ENCODE measurements around the gene DCAF10. TPM values are rescaled to one million over a fixed set of nuclear protein-coding genes. Genes with fewer than 3 reads are reported as not detected.
A peak's percentile ranks its signal among the peaks of the same experiment; 100 is the strongest.
"Not testable (repeated sequence)": the region's sequence is repeated elsewhere in the genome, so short reads cannot be mapped to it uniquely, and the experiment has no call there.

DCAF10 gene, protein sequence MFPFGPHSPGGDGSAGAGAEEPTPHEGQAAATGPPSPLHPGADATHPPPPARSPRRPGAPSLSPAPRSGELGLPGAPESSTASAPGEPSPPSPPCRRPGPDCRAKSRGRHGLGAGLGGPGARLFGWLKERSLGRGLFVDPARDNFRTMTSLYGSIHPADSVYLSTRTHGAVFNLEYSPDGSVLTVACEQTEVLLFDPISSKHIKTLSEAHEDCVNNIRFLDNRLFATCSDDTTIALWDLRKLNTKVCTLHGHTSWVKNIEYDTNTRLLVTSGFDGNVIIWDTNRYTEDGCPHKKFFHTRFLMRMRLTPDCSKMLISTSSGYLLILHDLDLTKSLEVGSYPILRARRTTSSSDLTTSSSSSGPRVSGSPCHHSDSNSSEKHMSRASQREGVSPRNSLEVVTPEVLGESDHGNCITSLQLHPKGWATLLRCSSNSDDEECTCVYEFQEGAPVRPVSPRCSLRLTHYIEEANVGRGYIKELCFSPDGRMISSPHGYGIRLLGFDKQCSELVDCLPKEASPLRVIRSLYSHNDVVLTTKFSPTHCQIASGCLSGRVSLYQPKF
- total RNA-seq (2014; rRNA removed; shearing (Covaris generic); ENCODE audit: low replicate concordance), result 24.6 and 34.8 TPM in 2 replicates

DNA sequence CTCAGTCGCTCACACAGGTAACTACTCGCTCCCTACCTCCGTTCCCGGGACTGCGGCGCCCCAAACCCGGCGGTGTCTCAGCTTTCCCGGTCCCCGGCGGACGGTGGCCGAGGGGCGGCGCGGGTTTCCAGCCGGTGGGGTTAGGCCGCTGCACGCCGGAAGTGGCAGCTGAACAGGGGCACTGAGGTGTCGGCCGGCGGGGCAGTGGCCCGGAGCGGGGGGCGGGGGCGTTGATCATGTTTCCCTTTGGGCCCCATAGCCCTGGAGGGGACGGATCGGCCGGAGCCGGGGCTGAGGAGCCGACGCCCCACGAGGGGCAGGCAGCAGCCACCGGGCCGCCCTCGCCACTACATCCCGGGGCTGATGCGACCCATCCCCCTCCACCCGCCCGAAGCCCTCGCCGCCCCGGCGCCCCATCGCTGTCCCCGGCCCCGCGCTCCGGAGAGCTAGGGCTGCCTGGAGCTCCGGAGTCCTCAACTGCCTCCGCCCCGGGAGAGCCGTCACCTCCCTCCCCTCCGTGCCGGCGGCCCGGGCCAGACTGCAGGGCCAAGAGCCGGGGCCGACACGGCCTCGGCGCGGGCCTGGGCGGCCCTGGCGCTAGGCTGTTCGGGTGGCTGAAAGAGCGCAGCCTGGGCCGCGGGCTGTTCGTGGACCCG, at the start of gene DCAF10:
DCAF10 (plus strand) TSS at position 167 of the 656 bp plus-strand sequence; CDS start at position 237, 70 bp downstream.
- Histone ChIP-seq H3K27ac (ENCODE audit: low read length) (peak within 1 kb of the TSS; percentile 76), H2AFZ (ENCODE audit: low read length) (peak within 1 kb of the TSS; percentile 97), H3K36me3 (ENCODE audit: insufficient read depth, low read length) (0 out of 2 replicates have a peak, but pooled peaks cover 3% of the 10 kb centered on the region), H3K4me3 (ENCODE audit: low read length) (peak within 1 kb of the TSS; percentile 93), H3K27me3 (ENCODE audit: low read length) (no peaks in the 10 kb centered on the region), H4K20me1 (ENCODE audit: insufficient read depth, low read depth, low read length) (peaks cover 5% of the 10 kb centered on the region; the same call in 1 of the 2 replicates), H3K4me1 (ENCODE audit: low read length) (peaks cover 30% of the 10 kb centered on the region), H3K9ac (ENCODE audit: low read length) (peak within 1 kb of the TSS; percentile 98), H3K9me3 (ENCODE audit: low read length) (no peaks in the 10 kb centered on the region), H3K4me2 (ENCODE audit: low read depth, low read length, poor library complexity, severe bottlenecking) (peak within 1 kb of the TSS; percentile 85), H3K79me2 (ENCODE audit: low read length) (peaks cover 50% of the 10 kb centered on the region), H3K9me2 (replicated peaks; ENCODE audit: insufficient read depth, low read length) (no peaks in the 10 kb centered on the region)
- DNase-seq, result peak; percentile 97

DNA sequence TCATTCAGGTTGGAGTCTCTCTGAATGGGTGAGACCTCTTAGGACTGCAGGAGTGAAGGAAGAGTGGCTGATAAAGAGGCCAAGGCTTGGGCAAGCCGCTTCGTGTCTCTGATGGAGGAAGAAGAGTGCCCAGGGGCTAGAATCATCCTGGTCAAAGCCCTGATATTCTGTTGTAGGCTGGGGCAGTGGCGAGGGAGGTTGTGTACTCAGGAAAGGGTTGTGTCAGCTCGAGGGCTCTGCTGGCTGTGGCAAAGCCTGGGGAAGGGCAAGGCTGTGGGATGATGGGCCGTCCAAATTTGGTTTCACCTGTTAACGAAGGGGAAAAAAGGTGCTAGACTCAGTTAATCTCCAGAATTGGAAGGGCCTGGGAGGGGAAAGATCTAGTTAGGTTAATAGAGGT, 49.4 kb upstream of the DCAF10 start:
- DNase-seq, result no peak
- no peak overlapping the region for H3K4me3 ChIP-seq (ENCODE audit: low read length)
- H3K9ac ChIP-seq (ENCODE audit: low read length), result no peak overlapping the region
- H3K27ac ChIP-seq (ENCODE audit: low read length), result no peak overlapping the region
- peaks cover 23% of the 10 kb centered on the region for H3K79me2 ChIP-seq (ENCODE audit: low read length)
- H3K4me2 ChIP-seq (ENCODE audit: low read depth, low read length, poor library complexity, severe bottlenecking), result no peak overlapping the region
- H3K4me1 ChIP-seq (ENCODE audit: low read length), result peaks cover 28% of the 10 kb centered on the region
- no peak overlapping the region for H2AFZ ChIP-seq (ENCODE audit: low read length)
- H3K27me3 ChIP-seq (ENCODE audit: low read length), result no peaks in the 10 kb centered on the region
- H3K36me3 ChIP-seq (ENCODE audit: insufficient read depth, low read length), result no peaks in the 10 kb centered on the region
- no peaks in the 10 kb centered on the region for H3K9me3 ChIP-seq (ENCODE audit: low read length)
- H3K9me2 ChIP-seq (replicated peaks; ENCODE audit: insufficient read depth, low read length), result no peaks in the 10 kb centered on the region
- no peaks in the 10 kb centered on the region for H4K20me1 ChIP-seq (ENCODE audit: insufficient read depth, low read depth, low read length)

DNA sequence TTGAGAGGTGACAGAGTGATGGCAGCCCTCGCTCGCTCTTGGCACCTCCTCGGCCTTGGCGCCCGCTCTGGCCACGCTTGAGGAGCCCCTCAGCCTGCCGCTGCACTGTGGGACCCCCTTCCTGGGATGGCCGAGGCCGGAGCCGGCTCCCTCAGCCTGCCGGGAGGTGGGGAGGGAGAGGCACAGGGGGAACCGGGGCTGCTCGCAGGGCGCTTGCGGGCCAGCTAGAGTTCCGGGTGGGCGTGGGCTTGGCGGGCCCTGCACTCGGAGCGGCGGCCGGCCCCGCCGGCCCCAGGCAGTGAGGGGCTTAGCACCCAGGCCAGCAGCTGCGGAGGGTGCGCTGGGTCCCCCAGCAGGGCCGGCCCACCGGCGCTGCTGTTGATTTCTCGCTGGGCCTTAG, 48.9 kb upstream of the DCAF10 start:
- not testable (repeated sequence) for H3K27me3 ChIP-seq (ENCODE audit: low read length); H3K4me3 ChIP-seq (ENCODE audit: low read length); H2AFZ ChIP-seq (ENCODE audit: low read length); H3K27ac ChIP-seq (ENCODE audit: low read length); H3K9ac ChIP-seq (ENCODE audit: low read length); H3K4me2 ChIP-seq (ENCODE audit: low read depth, low read length, poor library complexity, severe bottlenecking); H3K36me3 ChIP-seq (ENCODE audit: insufficient read depth, low read length); H4K20me1 ChIP-seq (ENCODE audit: insufficient read depth, low read depth, low read length); DNase-seq; H3K9me2 ChIP-seq (replicated peaks; ENCODE audit: insufficient read depth, low read length); H3K9me3 ChIP-seq (ENCODE audit: low read length)
- Histone ChIP-seq H3K4me1 (ENCODE audit: low read length) (peaks cover 28% of the 10 kb centered on the region), H3K79me2 (ENCODE audit: low read length) (peaks cover 23% of the 10 kb centered on the region)

DNA sequence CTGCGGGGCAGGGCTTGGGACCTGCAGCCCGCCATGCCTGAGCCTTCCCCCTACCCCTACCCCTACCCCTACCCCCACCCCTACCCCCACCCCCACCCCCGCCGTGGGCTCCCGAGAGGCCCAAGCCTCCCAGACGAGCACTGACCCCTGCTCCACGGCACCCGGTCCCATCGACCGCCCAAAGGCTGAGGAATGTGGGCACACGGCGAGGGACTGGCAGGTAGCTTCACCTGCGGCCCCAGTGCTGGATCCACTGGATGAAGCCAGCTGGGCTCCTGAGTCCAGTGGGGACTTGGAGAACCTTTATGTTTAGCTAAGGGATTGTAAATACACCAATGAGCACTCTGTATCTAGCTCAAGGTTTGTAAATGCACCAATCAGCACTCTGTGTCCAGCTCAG, 48.5 kb upstream of the DCAF10 start:
- H3K9ac ChIP-seq (ENCODE audit: low read length); H3K4me3 ChIP-seq (ENCODE audit: low read length); H3K9me2 ChIP-seq (replicated peaks; ENCODE audit: insufficient read depth, low read length); DNase-seq; H3K4me2 ChIP-seq (ENCODE audit: low read depth, low read length, poor library complexity, severe bottlenecking); H3K27me3 ChIP-seq (ENCODE audit: low read length); H2AFZ ChIP-seq (ENCODE audit: low read length); H3K36me3 ChIP-seq (ENCODE audit: insufficient read depth, low read length); H3K9me3 ChIP-seq (ENCODE audit: low read length); H4K20me1 ChIP-seq (ENCODE audit: insufficient read depth, low read depth, low read length); H3K27ac ChIP-seq (ENCODE audit: low read length): not testable (repeated sequence)
- peaks cover 28% of the 10 kb centered on the region for H3K4me1 ChIP-seq (ENCODE audit: low read length)
- peaks cover 27% of the 10 kb centered on the region for H3K79me2 ChIP-seq (ENCODE audit: low read length)

DNA sequence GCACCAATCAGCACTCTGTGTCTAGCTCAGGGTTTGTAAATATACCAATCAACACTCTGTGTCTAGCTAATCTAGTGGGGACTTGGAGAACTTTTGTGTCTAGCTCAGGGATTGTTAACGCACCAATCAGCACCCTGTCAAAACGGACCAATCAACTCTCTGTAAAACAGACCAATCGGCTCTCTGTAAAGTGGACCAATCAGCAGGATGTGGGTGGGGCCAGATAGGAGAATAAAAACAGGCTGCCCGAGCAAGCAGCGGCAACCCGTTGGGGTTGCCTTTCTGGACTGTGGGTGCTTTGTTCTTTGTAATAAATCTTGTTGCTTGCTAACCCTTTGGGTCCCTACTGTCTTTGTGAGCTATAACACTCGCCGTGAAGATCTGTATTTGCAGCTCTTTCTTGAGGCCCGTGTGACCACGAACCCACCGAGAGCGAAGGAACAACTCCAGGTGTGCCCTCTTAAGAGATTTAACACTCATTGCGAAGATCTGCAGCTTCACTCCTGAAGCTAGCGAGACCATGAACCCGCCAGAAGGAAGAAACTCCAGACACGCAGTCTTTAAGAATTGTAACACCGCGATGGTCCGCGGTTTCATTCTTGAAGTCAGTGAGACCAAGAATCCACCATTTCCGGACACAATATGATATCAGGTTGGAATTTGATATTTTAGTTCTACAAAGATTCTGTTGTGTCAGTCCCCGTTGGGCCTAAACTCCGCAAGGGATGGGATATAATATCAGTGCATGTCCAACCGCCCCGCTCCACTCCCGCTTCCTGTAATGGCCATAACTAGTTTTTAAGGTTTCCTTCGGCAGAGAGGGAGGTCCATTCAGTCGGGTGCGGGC, 47.7 kb upstream of the DCAF10 start:
- Histone ChIP-seq H3K79me2 (ENCODE audit: low read length) (peaks cover 29% of the 10 kb centered on the region), H3K9me3 (ENCODE audit: low read length) (no peaks in the 10 kb centered on the region), H2AFZ (ENCODE audit: low read length) (peak overlapping the region; percentile 97), H3K27ac (ENCODE audit: low read length) (no peak overlapping the region), H3K4me3 (ENCODE audit: low read length) (peak overlapping the region; percentile 77), H3K27me3 (ENCODE audit: low read length) (no peaks in the 10 kb centered on the region), H3K9ac (ENCODE audit: low read length) (peak overlapping the region; percentile 82), H3K9me2 (replicated peaks; ENCODE audit: insufficient read depth, low read length) (no peaks in the 10 kb centered on the region), H3K4me2 (ENCODE audit: low read depth, low read length, poor library complexity, severe bottlenecking) (peak overlapping the region; percentile 81), H3K36me3 (ENCODE audit: insufficient read depth, low read length) (no peaks in the 10 kb centered on the region), H3K4me1 (ENCODE audit: low read length) (peaks cover 21% of the 10 kb centered on the region), H4K20me1 (ENCODE audit: insufficient read depth, low read depth, low read length) (no peaks in the 10 kb centered on the region)
- peak; percentile 50 for DNase-seq

DNA sequence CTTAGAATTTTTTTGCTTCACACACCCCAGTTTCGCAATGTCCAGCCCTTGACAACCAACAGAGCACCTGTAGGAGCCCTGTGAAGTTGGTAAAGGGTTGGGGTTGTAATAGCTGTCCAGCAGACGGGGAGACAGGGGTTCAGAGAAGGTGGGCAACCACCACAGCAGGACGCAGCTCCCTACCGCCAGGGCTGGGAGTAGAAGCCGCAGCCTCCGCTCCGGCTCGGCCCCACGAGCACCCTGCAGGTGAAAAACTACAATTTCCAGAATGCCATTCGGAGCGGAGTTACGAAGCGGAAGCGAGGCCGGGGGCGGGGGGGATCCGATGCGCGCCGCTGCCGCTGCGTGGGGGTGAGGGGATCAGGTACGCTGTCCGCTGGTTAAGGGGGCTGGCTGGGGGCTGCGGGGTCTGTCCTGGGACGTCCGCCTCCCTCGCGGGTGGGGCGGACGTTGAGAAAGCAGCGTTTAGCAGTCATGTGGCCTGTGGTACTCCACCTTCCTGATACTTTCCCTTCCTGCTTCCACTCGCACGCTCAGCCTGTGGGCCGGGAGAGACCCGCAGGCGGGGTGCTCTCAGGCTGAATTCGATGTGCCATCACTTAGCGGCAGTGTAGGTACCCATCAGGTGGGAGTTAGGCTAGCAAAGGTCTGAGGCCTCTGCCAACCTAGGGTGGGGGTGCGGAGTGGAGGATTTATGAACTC, 47.0 kb upstream of the DCAF10 start, which contains the start of gene TRMT10B:
TRMT10B (plus strand) TSS at position 317 of the 702 bp plus-strand sequence. CDS start 8,127 bp downstream, outside the sequence.
- Histone ChIP-seq H3K4me2 (ENCODE audit: low read depth, low read length, poor library complexity, severe bottlenecking) (peak within 1 kb of the TSS; percentile 81), H3K4me3 (ENCODE audit: low read length) (peak within 1 kb of the TSS; percentile 77), H3K27ac (ENCODE audit: low read length) (peak within 1 kb of the TSS; percentile 32; the same call in 1 of the 2 replicates), H4K20me1 (ENCODE audit: insufficient read depth, low read depth, low read length) (no peaks in the 10 kb centered on the region), H3K4me1 (ENCODE audit: low read length) (peaks cover 19% of the 10 kb centered on the region), H3K36me3 (ENCODE audit: insufficient read depth, low read length) (no peaks in the 10 kb centered on the region), H3K79me2 (ENCODE audit: low read length) (peaks cover 29% of the 10 kb centered on the region), H3K9me2 (replicated peaks; ENCODE audit: insufficient read depth, low read length) (no peaks in the 10 kb centered on the region), H3K9me3 (ENCODE audit: low read length) (no peaks in the 10 kb centered on the region), H2AFZ (ENCODE audit: low read length) (peak within 1 kb of the TSS; percentile 97), H3K27me3 (ENCODE audit: low read length) (no peaks in the 10 kb centered on the region), H3K9ac (ENCODE audit: low read length) (peak within 1 kb of the TSS; percentile 82)
- peak; percentile 92 for DNase-seq

DNA sequence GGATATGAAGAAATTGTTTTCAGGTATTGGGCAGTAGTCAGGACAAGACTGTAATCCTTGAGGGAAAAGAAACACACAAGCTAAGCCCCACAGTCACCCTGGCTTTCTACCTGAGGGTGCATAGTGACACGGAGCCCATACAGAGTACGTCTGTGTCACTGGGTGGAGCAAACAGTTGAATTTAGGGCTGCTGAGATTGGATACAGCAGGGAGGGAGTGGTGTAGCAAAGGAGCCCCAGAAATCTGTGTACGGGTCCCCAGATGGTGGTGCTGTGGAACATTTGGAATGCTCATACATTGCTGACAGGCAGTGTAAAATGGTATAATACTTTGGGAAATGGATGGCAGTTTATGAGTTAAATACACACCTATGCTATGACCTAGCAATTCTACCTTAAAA, 41.9 kb upstream of the DCAF10 start:
- Histone ChIP-seq H3K9me3 (ENCODE audit: low read length) (no peaks in the 10 kb centered on the region), H2AFZ (ENCODE audit: low read length) (no peak overlapping the region), H3K9me2 (replicated peaks; ENCODE audit: insufficient read depth, low read length) (no peaks in the 10 kb centered on the region), H3K36me3 (ENCODE audit: insufficient read depth, low read length) (no peaks in the 10 kb centered on the region), H3K27me3 (ENCODE audit: low read length) (no peaks in the 10 kb centered on the region), H3K4me1 (ENCODE audit: low read length) (peaks cover 21% of the 10 kb centered on the region), H3K9ac (ENCODE audit: low read length) (no peak overlapping the region), H3K27ac (ENCODE audit: low read length) (no peak overlapping the region), H3K4me2 (ENCODE audit: low read depth, low read length, poor library complexity, severe bottlenecking) (no peak overlapping the region), H3K79me2 (ENCODE audit: low read length) (peaks cover 29% of the 10 kb centered on the region), H4K20me1 (ENCODE audit: insufficient read depth, low read depth, low read length) (no peaks in the 10 kb centered on the region), H3K4me3 (ENCODE audit: low read length) (no peak overlapping the region)
- no peak for DNase-seq
